Fibroblast of lung (primary cell): ENCODE measurements around the gene UBE2D2.

ENCODE experiments used
- EZH2 ChIP-seq: IDR thresholded peaks from 2 replicates; pipeline ENCODE4 v1.5.1; 2012; ENCODE audit warnings: low read length, control low read depth, mild to moderate bottlenecking; ENCODE audit errors: missing control alignments
- TF ChIP-seq, protein P1 (sequence below), 2 donors: IDR thresholded peaks in 1 of 2; conservative IDR thresholded peaks in 1 of 2; 1 replicate in 1 of 2; 2 replicates in 1 of 2; pipeline ENCODE4 v1.5.1; 2011 to 2012; ENCODE audit warnings: low read length in 2 of 2, control low read depth in 1 of 2, inconsistent platforms in 1 of 2, low read depth in 1 of 2, mild to moderate bottlenecking in 1 of 2

DNA sequence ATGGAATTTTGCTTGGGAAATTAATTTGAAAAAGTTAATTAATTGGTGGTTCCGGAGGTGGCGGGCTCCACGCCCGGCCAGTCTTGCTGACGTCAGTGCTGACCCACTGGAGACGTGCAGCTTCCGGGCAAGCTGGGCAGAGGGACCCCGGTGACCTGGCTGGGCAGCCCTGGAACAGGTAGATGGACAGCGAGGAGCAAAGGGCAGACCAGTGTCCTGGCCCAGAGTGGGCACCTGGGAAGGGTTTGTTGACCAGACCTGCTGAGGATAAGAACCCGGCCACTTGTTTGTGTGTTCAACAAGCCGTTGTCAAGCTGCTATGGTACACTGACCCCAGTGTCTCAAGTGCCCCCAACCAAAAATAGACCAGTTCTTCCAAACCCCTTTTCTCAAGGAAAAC is 104.5 kb downstream of the UBE2D2 start:
- TF ChIP-seq, protein P1, sequence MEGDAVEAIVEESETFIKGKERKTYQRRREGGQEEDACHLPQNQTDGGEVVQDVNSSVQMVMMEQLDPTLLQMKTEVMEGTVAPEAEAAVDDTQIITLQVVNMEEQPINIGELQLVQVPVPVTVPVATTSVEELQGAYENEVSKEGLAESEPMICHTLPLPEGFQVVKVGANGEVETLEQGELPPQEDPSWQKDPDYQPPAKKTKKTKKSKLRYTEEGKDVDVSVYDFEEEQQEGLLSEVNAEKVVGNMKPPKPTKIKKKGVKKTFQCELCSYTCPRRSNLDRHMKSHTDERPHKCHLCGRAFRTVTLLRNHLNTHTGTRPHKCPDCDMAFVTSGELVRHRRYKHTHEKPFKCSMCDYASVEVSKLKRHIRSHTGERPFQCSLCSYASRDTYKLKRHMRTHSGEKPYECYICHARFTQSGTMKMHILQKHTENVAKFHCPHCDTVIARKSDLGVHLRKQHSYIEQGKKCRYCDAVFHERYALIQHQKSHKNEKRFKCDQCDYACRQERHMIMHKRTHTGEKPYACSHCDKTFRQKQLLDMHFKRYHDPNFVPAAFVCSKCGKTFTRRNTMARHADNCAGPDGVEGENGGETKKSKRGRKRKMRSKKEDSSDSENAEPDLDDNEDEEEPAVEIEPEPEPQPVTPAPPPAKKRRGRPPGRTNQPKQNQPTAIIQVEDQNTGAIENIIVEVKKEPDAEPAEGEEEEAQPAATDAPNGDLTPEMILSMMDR (conservative IDR thresholded peaks at IDR 0.05 in 1 of 2, IDR thresholded peaks at IDR 0.05 in 1 of 2; ENCODE audit: low read depth in 1 of 2, low read length in 2 of 2) = no peak
- no peak for TF ChIP-seq EZH2
